Esophagus squamous epithelium (tissue), 5 donors: ENCODE results near the gene CCND1. TPM values are rescaled to one million over a fixed set of nuclear protein-coding genes. Genes with fewer than 3 reads are reported as not detected.
"Not testable (repeated sequence)": the region's sequence is repeated elsewhere in the genome, so short reads cannot be mapped to it uniquely, and the experiment has no call there.

Experiments
- DNase-seq: peaks from one replicate; lab custom pipeline; 2025; lab: John Stamatoyannopoulos, UW
- H3K27ac ChIP-seq, 4 donors: fragments of 200-600 bp; sonication (generic); one replicate each; pipeline ENCODE4 v1.5.1; 2016 to 2019; ENCODE audit warnings: mild to moderate bottlenecking in 1 of 4
- H3K27me3 ChIP-seq, 4 donors: fragments of 200-600 bp; sonication (generic); 1 replicate in 3 of 4; 2 replicates in 1 of 4; pipeline versions ENCODE4 v1.5.1 to v1.6.0; 2017 to 2021; ENCODE audit warnings: antibody characterized with exemption in 1 of 4
- H3K36me3 ChIP-seq, 3 donors: fragments of 200-600 bp; sonication (generic); one replicate each; pipeline ENCODE4 v1.5.1; 2016 to 2019
- H3K4me1 ChIP-seq, 3 donors: fragments of 200-600 bp; sonication (generic); one replicate each; pipeline ENCODE4 v1.5.1; 2017 to 2019
- H3K4me3 ChIP-seq, 4 donors: fragments of 200-600 bp; sonication (generic); 1 replicate in 3 of 4; 2 replicates in 1 of 4; pipeline ENCODE4 v1.5.1; 2016 to 2019; ENCODE audit warnings: mild to moderate bottlenecking in 2 of 4, moderate library complexity in 1 of 4
- H3K9me3 ChIP-seq, 3 donors: fragments of 200-600 bp; sonication (generic); one replicate each; pipeline ENCODE4 v1.5.1; 2016 to 2019
- CTCF ChIP-seq, 6 experiments: fragments of 450-650 bp in 4 of 6; fragments of 200-600 bp in 2 of 6; sonication (generic) in 2 of 6; IDR thresholded peaks; one replicate each; pipeline ENCODE4 v1.5.1; 2016 to 2019; ENCODE audit warnings: antibody characterized with exemption in 6 of 6, mild to moderate bottlenecking in 4 of 6, moderate library complexity in 4 of 6
- POLR2A ChIP-seq, 4 donors: fragments of 450-650 bp; IDR thresholded peaks; one replicate each; pipeline ENCODE4 v1.6.1; 2017; ENCODE audit warnings: antibody characterized with exemption in 4 of 4, mild to moderate bottlenecking in 4 of 4, moderate library complexity in 3 of 4
- WGBS, 2 donors: methylation state at CpG; one replicate each; pipeline ENCODE4 v1.1.5; 2018; 5-methylcytosine and 5-hydroxymethylcytosine counted together
- intact Hi-C: fragments of 100-400 bp; cut with DNase I; formaldehyde crosslinking; loops from one replicate; pipeline ENCODE4 v1.15.0; 2022
- total RNA-seq, 4 donors: library from RNA; depleted of rRNA; stranded (reverse); fragments of >200 nt; gene quantifications; one replicate each; pipeline ENCODE4 v1.1.0, GENCODE V29; 2016
- donor health status: DM: yes; HTN: yes; CAD: no.

The CCND1 gene
- total RNA-seq, 4 donors from 2014 or later, result 64.1 to 216 (median 145) TPM

- H3K27me3 ChIP-seq, result peaks cover 0 to 52% (median 0%) of the 10 kb centered on the region in 4 donors
- TF ChIP-seq POLR2A (IDR thresholded peaks at IDR 0.05), result no peak
- TF ChIP-seq CTCF (IDR thresholded peaks at IDR 0.05), result no peak
- no peaks in the 10 kb centered on the region for H3K36me3 ChIP-seq
- H3K4me3 ChIP-seq, result no peak overlapping the region
- DNase-seq, result no peak
- H3K9me3 ChIP-seq, result no peaks in the 10 kb centered on the region
- no peak overlapping the region for H3K27ac ChIP-seq
- intact Hi-C loops, result loop anchor here (5.0 kb wide), 1 partner anchor 503 kb away; no protein-coding TSS in a partner anchor
- peaks cover 0 to 8% (median 0%) of the 10 kb centered on the region in 3 donors for H3K4me1 ChIP-seq
- WGBS, 2 donors, result 88 to 91% methylated on average over 5 of the region's 5 CpGs
Measured at GRCh38 chr11:69689484-69690319, 48.7 kb downstream of the CCND1 start.

- no peaks in the 10 kb centered on the region for H3K9me3 ChIP-seq
- intact Hi-C loops, result no loop called here
- no peak overlapping the region for H3K4me3 ChIP-seq
- no peaks in the 10 kb centered on the region for H3K4me1 ChIP-seq
- no peak for TF ChIP-seq CTCF (IDR thresholded peaks at IDR 0.05)
- no peak for TF ChIP-seq POLR2A (IDR thresholded peaks at IDR 0.05)
- H3K27ac ChIP-seq, result no peak overlapping the region
- DNase-seq, result no peak
- 49 to 51% methylated on average over 2 of the region's 2 CpGs for WGBS, 2 donors
- H3K27me3 ChIP-seq, result peaks cover 0 to 53% (median 0%) of the 10 kb centered on the region in 4 donors
- H3K36me3 ChIP-seq, result no peaks in the 10 kb centered on the region
Measured at GRCh38 chr11:69691463-69691862, 50.5 kb downstream of the CCND1 start.

- Histone ChIP-seq H3K4me3 (no peak overlapping the region), H3K27me3 (peaks cover 0 to 57% (median 0%) of the 10 kb centered on the region in 4 donors), H3K36me3 (no peaks in the 10 kb centered on the region), H3K4me1 (no peaks in the 10 kb centered on the region), H3K27ac (no peak overlapping the region), H3K9me3 (no peaks in the 10 kb centered on the region)
- no peak for DNase-seq
- intact Hi-C loops, result no loop called here
- TF ChIP-seq POLR2A (IDR thresholded peaks at IDR 0.05) (no peak), CTCF (IDR thresholded peaks at IDR 0.05) (no peak)
Measured at GRCh38 chr11:69692422-69692821, 51.5 kb downstream of the CCND1 start.

- intact Hi-C loops, result no loop called here
- 72 to 78% methylated on average over 7 to 9 of the region's 10 CpGs for WGBS, 2 donors
- H3K36me3 ChIP-seq, result no peaks in the 10 kb centered on the region
- DNase-seq, result no peak
- no peaks in the 10 kb centered on the region for H3K4me1 ChIP-seq
- H3K27ac ChIP-seq, result no peak overlapping the region
- H3K4me3 ChIP-seq, result no peak overlapping the region
- peaks cover 0 to 80% (median 0%) of the 10 kb centered on the region in 4 donors for H3K27me3 ChIP-seq
- TF ChIP-seq CTCF (IDR thresholded peaks at IDR 0.05) (no peak), POLR2A (IDR thresholded peaks at IDR 0.05) (no peak)
- no peaks in the 10 kb centered on the region for H3K9me3 ChIP-seq
Measured at GRCh38 chr11:69694781-69695180, 53.8 kb downstream of the CCND1 start.

- intact Hi-C loops, result no loop called here
- TF ChIP-seq CTCF (IDR thresholded peaks at IDR 0.05), result no peak
- no peak for TF ChIP-seq POLR2A (IDR thresholded peaks at IDR 0.05)
- Histone ChIP-seq H3K27me3 (peaks cover 0 to 85% (median 0%) of the 10 kb centered on the region in 4 donors), H3K9me3 (no peaks in the 10 kb centered on the region), H3K27ac (no peak overlapping the region), H3K4me3 (no peak overlapping the region), H3K4me1 (peaks cover 0 to 2% (median 0%) of the 10 kb centered on the region in 3 donors), H3K36me3 (no peaks in the 10 kb centered on the region)
- 80 to 86% methylated on average over 3 to 7 of the region's 7 CpGs for WGBS, 2 donors
- DNase-seq, result no peak
Measured at GRCh38 chr11:69695581-69695980, 54.6 kb downstream of the CCND1 start.

- DNase-seq, intact Hi-C loops, H3K36me3 ChIP-seq, H3K4me3 ChIP-seq, H3K9me3 ChIP-seq, H3K27ac ChIP-seq, H3K4me1 ChIP-seq: not testable (repeated sequence)
- H3K27me3 ChIP-seq, result peaks cover 0 to 90% (median 0%) of the 10 kb centered on the region in 4 donors
- 67% methylated on average over 3 of the region's 6 CpGs; no CpG with 5 or more reads in 1 of the 2 donors for WGBS, 2 donors
Measured at GRCh38 chr11:69695995-69696394, 55.0 kb downstream of the CCND1 start.
